Thoracic aorta (tissue), 2 donors: ENCODE measurements around the gene COX7A2L. TPM values are rescaled to one million over a fixed set of nuclear protein-coding genes. Genes with fewer than 3 reads are reported as not detected.

Experiments
- ATAC-seq: fragments of 150-250 bp; one replicate; pipeline ENCODE4 v1.8.0; 2017; ENCODE audit warnings: low read depth; ENCODE audit not compliant: insufficient number of reproducible peaks, low FRiP score
- DNase-seq: peaks from one replicate; pipeline ENCODE4 v3.0.0-alpha.2; 2020; ENCODE audit warnings: low spot score
- H3K27ac ChIP-seq, 2 donors: fragments of 200-600 bp; sonication (generic); 1 replicate in 1 of 2; 2 replicates in 1 of 2; pipeline ENCODE4 v1.5.1; 2016; ENCODE audit warnings: mild to moderate bottlenecking in 2 of 2, moderate library complexity in 2 of 2
- H3K27me3 ChIP-seq: fragments of 200-600 bp; sonication (generic); replicated peaks from 2 replicates; pipeline ENCODE4 v1.6.0; 2016; ENCODE audit warnings: mild to moderate bottlenecking; ENCODE audit not compliant: insufficient read depth
- H3K36me3 ChIP-seq: fragments of 200-600 bp; sonication (generic); one replicate; pipeline ENCODE4 v1.5.1; 2016
- H3K4me1 ChIP-seq, 2 donors: fragments of 200-600 bp; sonication (generic); 1 replicate in 1 of 2; 2 replicates in 1 of 2; pipeline versions ENCODE4 v1.5.1 to v1.6.0; 2016; ENCODE audit warnings: low read depth in 2 of 2, mild to moderate bottlenecking in 1 of 2; ENCODE audit not compliant: control insufficient read depth in 1 of 2
- H3K4me3 ChIP-seq: fragments of 200-600 bp; sonication (generic); 2 replicates; pipeline ENCODE4 v1.5.1; 2016; ENCODE audit warnings: mild to moderate bottlenecking
- H3K9me3 ChIP-seq: fragments of 200-600 bp; sonication (generic); 2 replicates; pipeline ENCODE4 v1.5.1; 2016
- CTCF ChIP-seq: fragments of 200-600 bp; sonication (generic); IDR thresholded peaks from one replicate; pipeline ENCODE4 v1.5.1; 2019; ENCODE audit warnings: antibody characterized with exemption
- total RNA-seq, 2 donors: library from RNA; depleted of rRNA; stranded (reverse); fragments of >200 nt; gene quantifications; one replicate each; pipeline versions ENCODE4 v1.1.0 to v1.2.3, GENCODE V29; 2016

The COX7A2L gene
- total RNA-seq, 2 donors from 2014 or later: 107 to 114 TPM

- Histone ChIP-seq H3K9me3 (no peaks in the 10 kb centered on the region), H3K27ac (no peak overlapping the region), H3K36me3 (peaks cover 7% of the 10 kb centered on the region), H3K4me3 (no peak overlapping the region), H3K27me3 (no peaks in the 10 kb centered on the region), H3K4me1 (peaks cover 11 to 17% of the 10 kb centered on the region in 2 donors)
- no peak for DNase-seq
- TF ChIP-seq CTCF: no peak
- ATAC-seq: no peak
Observed at GRCh38 chr2:42340045-42340937, 20.7 kb downstream of the COX7A2L start.

- no peaks in the 10 kb centered on the region for H3K27me3 ChIP-seq
- no peak overlapping the region for H3K4me3 ChIP-seq
- peaks cover 11 to 17% of the 10 kb centered on the region in 2 donors for H3K4me1 ChIP-seq
- no peaks in the 10 kb centered on the region for H3K9me3 ChIP-seq
- H3K27ac ChIP-seq: no peak overlapping the region
- peaks cover 7% of the 10 kb centered on the region for H3K36me3 ChIP-seq
- no peak for DNase-seq
- ATAC-seq: no peak
- TF ChIP-seq CTCF: no peak
Observed at GRCh38 chr2:42339191-42339912, 21.7 kb downstream of the COX7A2L start.

GRCh38 chr2:42338567-42339190, 22.3 kb downstream of the COX7A2L start:
- ATAC-seq (no peak), DNase-seq (no peak)

GRCh38 chr2:42337846-42338566, 23.0 kb downstream of the COX7A2L start:
- H3K36me3 ChIP-seq: peaks cover 14% of the 10 kb centered on the region
- no peak overlapping the region for H3K27ac ChIP-seq
- H3K9me3 ChIP-seq: no peaks in the 10 kb centered on the region
- DNase-seq (no peak), ATAC-seq (no peak)
- H3K4me3 ChIP-seq: no peak overlapping the region
- H3K27me3 ChIP-seq: no peaks in the 10 kb centered on the region
- no peak for TF ChIP-seq CTCF
- H3K4me1 ChIP-seq: peaks cover 9 to 14% of the 10 kb centered on the region in 2 donors

More at GRCh38 chr2:42338567-42339190, 22.3 kb downstream of the COX7A2L start:
- Histone ChIP-seq H3K27ac (no peak overlapping the region), H3K9me3 (no peaks in the 10 kb centered on the region), H3K4me1 (peaks cover 11 to 17% of the 10 kb centered on the region in 2 donors), H3K36me3 (peaks cover 11% of the 10 kb centered on the region), H3K27me3 (no peaks in the 10 kb centered on the region), H3K4me3 (no peak overlapping the region)
- no peak for TF ChIP-seq CTCF
